Endothelial cell of umbilical vein (primary cell): Measurements from ENCODE around the gene PDHB. TPM values are rescaled to one million over a fixed set of nuclear protein-coding genes. Genes with fewer than 3 reads are reported as not detected.

Experiments used
- BruUV-seq: library from RNA; stranded (reverse); fragments of 400-500 nt; replicated peaks from 2 replicates; lab custom pipeline; 2021; lab: Mats Ljungman, UMichigan
- CTCF ChIA-PET: fragments of 300-600, 350-600 bp; sonication (Branson Sonifier 250); formaldehyde crosslinking; loops from one replicate; lab custom pipeline; 2021; ENCODE audit warnings: antibody characterized with exemption, inconsistent platforms; lab: Charles Lee
- POLR2A ChIA-PET: fragments of 300-600, 350-600 bp; sonication (Branson Sonifier 250); formaldehyde crosslinking; loops from one replicate; lab custom pipeline; 2021; ENCODE audit warnings: antibody characterized with exemption, inconsistent platforms; lab: Charles Lee
- DNase-seq: peaks from one replicate; pipeline ENCODE4 v3.0.0-alpha.2; 2011; ENCODE audit warnings: low read depth, low spot score
- FAIRE-seq: peaks from 2 replicates; lab custom pipeline; 2011; peaks lifted over from hg19 to GRCh38; lab: Jason Lieb, UNC
- H2AFZ ChIP-seq: 2 replicates; pipeline ENCODE4 v1.6.0; 2012; ENCODE audit warnings: low read depth, low read length, control low read depth, inconsistent platforms
- H3K27ac ChIP-seq: 2 replicates; pipeline ENCODE4 v1.5.1; 2011; ENCODE audit warnings: low read depth, mild to moderate bottlenecking, control low read depth, low read length, moderate library complexity; ENCODE audit not compliant: insufficient read depth
- H3K27me3 ChIP-seq, 2 experiments: 2 replicates each; pipeline versions ENCODE4 v1.6.0 to v1.6.1; 2011; ENCODE audit warnings: low read length in 2 of 2, mixed read lengths in 1 of 2; ENCODE audit not compliant: control insufficient read depth in 2 of 2, insufficient read depth in 2 of 2
- H3K36me3 ChIP-seq, 2 experiments: 2 replicates in 1 of 2; 3 replicates in 1 of 2; pipeline ENCODE4 v1.5.1; 2011; ENCODE audit warnings: low read length in 2 of 2, mild to moderate bottlenecking in 1 of 2, moderate library complexity in 1 of 2; ENCODE audit not compliant: control insufficient read depth in 2 of 2, insufficient read depth in 2 of 2; ENCODE audit errors: extremely low read depth in 1 of 2
- H3K4me1 ChIP-seq: 3 replicates; pipeline ENCODE4 v1.5.1; 2011; ENCODE audit warnings: mild to moderate bottlenecking, low read length; ENCODE audit not compliant: control insufficient read depth, insufficient read depth; ENCODE audit errors: extremely low read depth
- H3K4me2 ChIP-seq: 2 replicates; pipeline ENCODE4 v1.6.1; 2011; ENCODE audit warnings: low read length, control low read depth, mixed read lengths; ENCODE audit not compliant: insufficient read depth
- H3K4me3 ChIP-seq, 3 experiments: fragments of 200-600 bp in 1 of 3; sonication (generic), shearing (Covaris generic) in 1 of 3; replicated peaks in 1 of 3; 2 replicates each; pipeline ENCODE4 v1.5.1; 2011 to 2016; ENCODE audit warnings: control low read depth in 3 of 3, low read length in 3 of 3, mild to moderate bottlenecking in 2 of 3, inconsistent platforms in 1 of 3, low read depth in 1 of 3, moderate library complexity in 1 of 3; ENCODE audit not compliant: insufficient read depth in 1 of 3
- H3K79me2 ChIP-seq: 2 replicates; pipeline ENCODE4 v1.6.0; 2012; ENCODE audit warnings: low read length, inconsistent platforms; ENCODE audit not compliant: control insufficient read depth, insufficient read depth
- H3K9ac ChIP-seq: replicated peaks from 2 replicates; pipeline ENCODE3; 2011; ENCODE audit warnings: low read length, control low read depth; ENCODE audit not compliant: insufficient read depth; ENCODE audit errors: extremely low read depth
- H3K9me1 ChIP-seq: replicated peaks from 3 replicates; pipeline ENCODE4 v1.6.0; 2011; ENCODE audit warnings: mild to moderate bottlenecking, low read length; ENCODE audit not compliant: control insufficient read depth, insufficient read depth; ENCODE audit errors: extremely low read depth
- H3K9me3 ChIP-seq: replicated peaks from 2 replicates; pipeline ENCODE4 v1.5.1; 2012; ENCODE audit warnings: low read length, inconsistent platforms; ENCODE audit not compliant: control insufficient read depth, insufficient read depth
- H4K20me1 ChIP-seq: replicated peaks from 2 replicates; pipeline ENCODE3; 2011; ENCODE audit warnings: mild to moderate bottlenecking, low read length; ENCODE audit not compliant: control insufficient read depth, insufficient read depth; ENCODE audit errors: extremely low read depth
- EZH2 ChIP-seq: IDR thresholded peaks from 2 replicates; pipeline ENCODE4 v1.6.1; 2012; ENCODE audit warnings: borderline replicate concordance, low read depth, mild to moderate bottlenecking, moderate library complexity, low read length, inconsistent platforms; ENCODE audit not compliant: severe bottlenecking
- FOS ChIP-seq: IDR thresholded peaks from 2 replicates; pipeline ENCODE4 v1.6.1; 2011; ENCODE audit warnings: mild to moderate bottlenecking, low read length, moderate library complexity, borderline replicate concordance; ENCODE audit not compliant: insufficient read depth
- GATA2 ChIP-seq: IDR thresholded peaks from 2 replicates; pipeline ENCODE4 v1.7.0; 2011; ENCODE audit warnings: low read depth, mild to moderate bottlenecking, moderate library complexity, mixed read lengths, low read length; ENCODE audit not compliant: insufficient read length, insufficient read depth
- JUN ChIP-seq: IDR thresholded peaks from 2 replicates; pipeline ENCODE4 v1.6.1; 2011; ENCODE audit warnings: borderline replicate concordance, low read depth; ENCODE audit not compliant: insufficient read length, insufficient read depth
- MAX ChIP-seq: IDR thresholded peaks from 2 replicates; pipeline ENCODE4 v1.6.1; 2011; ENCODE audit not compliant: insufficient read depth, insufficient read length
- MYC ChIP-seq: IDR thresholded peaks from one replicate; pipeline ENCODE4 v1.6.1; 2011; ENCODE audit warnings: mild to moderate bottlenecking, low read depth, low read length
- POLR2A ChIP-seq: IDR thresholded peaks from 2 replicates; pipeline ENCODE4 v1.6.1; 2012; ENCODE audit warnings: low read depth, mild to moderate bottlenecking, control low read depth, low read length
- POLR2AphosphoS5 ChIP-seq: IDR thresholded peaks from 2 replicates; pipeline ENCODE4 v1.6.1; 2012; ENCODE audit warnings: low read depth, mild to moderate bottlenecking, control low read depth, low read length, moderate library complexity; ENCODE audit not compliant: insufficient read depth
- dilution Hi-C: fragments of 300-500 bp; cut with MboI; formaldehyde crosslinking; loops from one replicate; pipeline ENCODE4 v1.15.0; 2019; ENCODE audit warnings: low sequenced_read_pairs; ENCODE audit not compliant: extremely low pct_ligation_motif_present
- intact Hi-C: fragments of 100-400 bp; cut with micrococcal nuclease; formaldehyde crosslinking; loops from one replicate; pipeline ENCODE4 v1.10.0; 2022
- polyA plus RNA-seq, 4 experiments: library from polyadenylated mRNA; depleted of rRNA in 3 of 4; stranded (reverse) in 3 of 4; unstranded in 1 of 4; fragments of >200 nt; gene quantifications; 2 replicates each; pipeline versions ENCODE4 v1.2.1 to v1.2.3, GENCODE V29; 2011 to 2012; ENCODE audit warnings: missing spikeins in 1 of 4
- total RNA-seq: library from RNA; stranded (reverse); gene quantifications from 2 replicates; pipeline ENCODE4 v1.2.3, GENCODE V29; 2021
- TF ChIP-seq, protein P1 (sequence below), 2 donors: IDR thresholded peaks; 1 replicate in 1 of 2; 2 replicates in 1 of 2; pipeline ENCODE4 v1.5.1; 2011; ENCODE audit warnings: low read length in 2 of 2, mild to moderate bottlenecking in 2 of 2, moderate library complexity in 2 of 2, control low read depth in 1 of 2, inconsistent platforms in 1 of 2, low read depth in 1 of 2; ENCODE audit not compliant: insufficient read depth in 1 of 2; ENCODE audit errors: extremely low read depth in 1 of 2

The PDHB gene
- total and polyA plus RNA-seq, 2 donors (not counting 3 experiments of a cell fraction or from before 2014, with no cell fraction given): 50.8 to 60.8 TPM

GRCh38 chr3:58404396-58404795 is 29.2 kb downstream of the PDHB start:
- DNase-seq (no peak), FAIRE-seq (no peak)
- no peak overlapping the region for H2AFZ ChIP-seq
- no peak overlapping the region for H3K4me3 ChIP-seq
- ChIA-PET POLR2A (no interaction called here), CTCF (interaction anchor here (0.7 to 1.0 kb wide), 2 partner anchors 8 to 9 kb away, joined by 3 to 4 read pairs; no protein-coding TSS in a partner anchor)
- H4K20me1 ChIP-seq: no peaks in the 10 kb centered on the region
- BruUV-seq: no TSS peak
- peaks cover 0 to 3% of the 10 kb centered on the region in 2 experiments for H3K36me3 ChIP-seq
- no peaks in the 10 kb centered on the region for H3K79me2 ChIP-seq
- no peaks in the 10 kb centered on the region for H3K9me3 ChIP-seq
- TF ChIP-seq MYC (no peak), EZH2 (no peak), POLR2AphosphoS5 (no peak), GATA2 (no peak), JUN (no peak), MAX (no peak), FOS (no peak), POLR2A (no peak)
- TF ChIP-seq, protein P1, sequence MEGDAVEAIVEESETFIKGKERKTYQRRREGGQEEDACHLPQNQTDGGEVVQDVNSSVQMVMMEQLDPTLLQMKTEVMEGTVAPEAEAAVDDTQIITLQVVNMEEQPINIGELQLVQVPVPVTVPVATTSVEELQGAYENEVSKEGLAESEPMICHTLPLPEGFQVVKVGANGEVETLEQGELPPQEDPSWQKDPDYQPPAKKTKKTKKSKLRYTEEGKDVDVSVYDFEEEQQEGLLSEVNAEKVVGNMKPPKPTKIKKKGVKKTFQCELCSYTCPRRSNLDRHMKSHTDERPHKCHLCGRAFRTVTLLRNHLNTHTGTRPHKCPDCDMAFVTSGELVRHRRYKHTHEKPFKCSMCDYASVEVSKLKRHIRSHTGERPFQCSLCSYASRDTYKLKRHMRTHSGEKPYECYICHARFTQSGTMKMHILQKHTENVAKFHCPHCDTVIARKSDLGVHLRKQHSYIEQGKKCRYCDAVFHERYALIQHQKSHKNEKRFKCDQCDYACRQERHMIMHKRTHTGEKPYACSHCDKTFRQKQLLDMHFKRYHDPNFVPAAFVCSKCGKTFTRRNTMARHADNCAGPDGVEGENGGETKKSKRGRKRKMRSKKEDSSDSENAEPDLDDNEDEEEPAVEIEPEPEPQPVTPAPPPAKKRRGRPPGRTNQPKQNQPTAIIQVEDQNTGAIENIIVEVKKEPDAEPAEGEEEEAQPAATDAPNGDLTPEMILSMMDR (IDR thresholded peaks at IDR 0.05; ENCODE audit: extremely low read depth in 1 of 2, insufficient read depth in 1 of 2, low read depth in 1 of 2, low read length in 2 of 2): no peak
- dilution Hi-C loops: no loop called here
- H3K27ac ChIP-seq: no peak overlapping the region
- no peaks in the 10 kb centered on the region for H3K27me3 ChIP-seq
- no peaks in the 10 kb centered on the region for H3K4me1 ChIP-seq
- H3K9me1 ChIP-seq: no peaks in the 10 kb centered on the region
- no peak overlapping the region for H3K4me2 ChIP-seq
- no peak overlapping the region for H3K9ac ChIP-seq
- intact Hi-C loops: no loop called here
